Measurements from ENCODE around the gene ABLIM3. TPM values are rescaled to one million over a fixed set of nuclear protein-coding genes. Genes with fewer than 3 reads are reported as not detected.
"Not testable (repeated sequence)": the region's sequence is repeated elsewhere in the genome, so short reads cannot be mapped to it uniquely, and the experiment has no call there.

The ABLIM3 gene
- polyA plus RNA-seq, 1 donor = 89.7 TPM

- DNase-seq (ENCODE audit: low read depth) = no peak
These were observed 116.8 kb downstream of the ABLIM3 start for GRCh38 chr5:149257889-149258705.

GRCh38 chr5:149260761-149261160 lies 119.5 kb downstream of the ABLIM3 start:
- no peak for DNase-seq (ENCODE audit: low read depth)

- DNase-seq (ENCODE audit: low read depth) = no peak
These were observed 120.0 kb downstream of the ABLIM3 start for GRCh38 chr5:149261246-149261645.

- no peak for DNase-seq (ENCODE audit: low read depth)
These were observed 121.0 kb downstream of the ABLIM3 start for GRCh38 chr5:149262315-149262714.

GRCh38 chr5:149264439-149265067 lies 123.3 kb downstream of the ABLIM3 start:
- DNase-seq (ENCODE audit: low read depth) = no peak

- no peak for DNase-seq (ENCODE audit: low read depth)
These were observed 123.8 kb downstream of the ABLIM3 start for GRCh38 chr5:149265068-149265465.

- DNase-seq (ENCODE audit: low read depth) = no peak
These were observed 124.3 kb downstream of the ABLIM3 start for GRCh38 chr5:149265597-149265996.

- no peak for DNase-seq (ENCODE audit: low read depth)
These were observed 126.1 kb downstream of the ABLIM3 start for GRCh38 chr5:149267241-149267973.

- no peak for DNase-seq (ENCODE audit: low read depth)
These were observed 127.8 kb downstream of the ABLIM3 start for GRCh38 chr5:149268928-149269557.

- DNase-seq (ENCODE audit: low read depth) = no peak
These were observed 130.0 kb downstream of the ABLIM3 start for GRCh38 chr5:149271195-149271715.

GRCh38 chr5:149271716-149272563 lies 130.6 kb downstream of the ABLIM3 start, which contains the start of gene AFAP1L1:
Gene AFAP1L1, plus strand, starts transcription at chr5:149271859. Its CDS starts 110 bp downstream, at chr5:149271969.
- DNase-seq (ENCODE audit: low read depth) = no peak

GRCh38 chr5:149272781-149273180 lies 131.5 kb downstream of the ABLIM3 start:
- not testable (repeated sequence) for DNase-seq (ENCODE audit: low read depth)

GRCh38 chr5:149273237-149273636 lies 131.9 kb downstream of the ABLIM3 start:
- no peak for DNase-seq (ENCODE audit: low read depth)

- DNase-seq (ENCODE audit: low read depth) = no peak
These were observed 132.7 kb downstream of the ABLIM3 start for GRCh38 chr5:149273950-149274349.

GRCh38 chr5:149274939-149275338 lies 133.6 kb downstream of the ABLIM3 start:
- no peak for DNase-seq (ENCODE audit: low read depth)

- DNase-seq (ENCODE audit: low read depth) = no peak
These were observed 136.5 kb downstream of the ABLIM3 start for GRCh38 chr5:149277801-149278200.

- no peak for DNase-seq (ENCODE audit: low read depth)
These were observed 137.3 kb downstream of the ABLIM3 start for GRCh38 chr5:149278451-149279210.

- no peak for DNase-seq (ENCODE audit: low read depth)
These were observed 138.4 kb downstream of the ABLIM3 start for GRCh38 chr5:149279661-149280060.

- DNase-seq (ENCODE audit: low read depth) = no peak
These were observed 138.8 kb downstream of the ABLIM3 start for GRCh38 chr5:149280124-149280523.

- DNase-seq (ENCODE audit: low read depth) = no peak
These were observed 139.5 kb downstream of the ABLIM3 start for GRCh38 chr5:149280802-149281201.
